A549 (cell line): Measurements from ENCODE around the gene TUBGCP6. TPM values are rescaled to one million over a fixed set of nuclear protein-coding genes. Genes with fewer than 3 reads are reported as not detected.

Source experiments
- ATAC-seq, 2 experiments: fragments of 200-7000 bp in 1 of 2; fragments of >200 bp in 1 of 2; cut with Nextera tagmentation in 1 of 2; cut with Tn5 transposase in 1 of 2; 3 replicates each; pipeline versions ENCODE4 v1.8.0 to v1.9.1; 2018 to 2020; ENCODE audit warnings: mild to moderate bottlenecking in 1 of 2, moderate library complexity in 1 of 2
- CTCF ChIA-PET: fragments of 300-600 bp; sonication (Branson Sonifier 250); formaldehyde crosslinking; extraction: SDS; loops from one replicate; lab custom pipeline; 2021; ENCODE audit warnings: antibody characterized with exemption, inconsistent platforms; lab: Yijun Ruan, JAX
- POLR2A ChIA-PET: fragments of 350-600 bp; formaldehyde crosslinking; extraction: SDS; loops from one replicate; lab custom pipeline; 2021; ENCODE audit warnings: antibody characterized with exemption, inconsistent platforms; lab: Yijun Ruan, JAX
- DNase-seq, 2 experiments: peaks; one replicate each; pipeline versions ENCODE4 v3.0.0 to v3.0.0-alpha.2; 2011 to 2016; ENCODE audit warnings: low read depth in 1 of 2, low spot score in 1 of 2
- FAIRE-seq: peaks from 2 replicates; lab custom pipeline; 2011; peaks lifted over from hg19 to GRCh38; lab: Jason Lieb, UNC
- H3K27ac ChIP-seq, 2 experiments: fragments of >200 bp; sonication (Bioruptor Twin); formaldehyde crosslinking; 3 replicates each; pipeline ENCODE4 v1.5.1; 2016 to 2017
- H3K4me1 ChIP-seq: fragments of >200 bp; sonication (Bioruptor Twin); formaldehyde crosslinking; 3 replicates; pipeline ENCODE4 v1.6.1; 2016
- H3K4me2 ChIP-seq: fragments of >200 bp; sonication (Bioruptor Twin); formaldehyde crosslinking; 3 replicates; pipeline ENCODE4 v1.6.1; 2016
- H3K4me3 ChIP-seq: fragments of >200 bp; sonication (Bioruptor Twin); formaldehyde crosslinking; 3 replicates; pipeline ENCODE4 v1.5.1; 2016
- H3K9me3 ChIP-seq: fragments of >200 bp; sonication (Bioruptor Twin); formaldehyde crosslinking; 3 replicates; pipeline ENCODE4 v1.6.1; 2016
- ATOH8 ChIP-seq: fragments of 250-450 bp; sonication (Bioruptor Pico); IDR thresholded peaks from 2 replicates; pipeline ENCODE4 v1.5.0; 2020; ENCODE audit warnings: low read depth, mild to moderate bottlenecking, moderate library complexity
- CEBPB ChIP-seq, 2 experiments: fragments of >200 bp in 1 of 2; sonication (Bioruptor Twin) in 1 of 2; formaldehyde crosslinking in 1 of 2; IDR thresholded peaks; 2 replicates each; pipeline ENCODE4 v1.6.1; 2012 to 2016
- CHD4 ChIP-seq: fragments of 200-600 bp; sonication (generic); IDR thresholded peaks from 2 replicates; pipeline ENCODE4 v1.6.1; 2016; ENCODE audit warnings: antibody characterized with exemption, mild to moderate bottlenecking, borderline replicate concordance
- ELK1 ChIP-seq: fragments of 150-350 bp; IDR thresholded peaks from 2 replicates; pipeline ENCODE4 v1.6.1; 2014; ENCODE audit warnings: low read depth, mild to moderate bottlenecking, low read length
- FOSB ChIP-seq: fragments of 250-450 bp; sonication (Bioruptor Pico); IDR thresholded peaks from 2 replicates; pipeline ENCODE4 v1.5.0; 2020; ENCODE audit warnings: mild to moderate bottlenecking, moderate library complexity
- GATA3 ChIP-seq: IDR thresholded peaks from 2 replicates; pipeline ENCODE4 v1.6.1; 2012; ENCODE audit warnings: borderline replicate concordance
- HMGXB4 ChIP-seq: fragments of 250-450 bp; sonication (Bioruptor Pico); IDR thresholded peaks from 2 replicates; pipeline ENCODE4 v1.5.0; 2021; ENCODE audit warnings: mild to moderate bottlenecking, moderate library complexity, borderline replicate concordance
- HOXB13 ChIP-seq: fragments of 250-450 bp; sonication (Bioruptor Pico); IDR thresholded peaks from 2 replicates; pipeline ENCODE4 v1.5.0; 2020; ENCODE audit warnings: low read depth, mild to moderate bottlenecking, moderate library complexity
- HOXB5 ChIP-seq: fragments of 250-450 bp; sonication (Bioruptor Pico); IDR thresholded peaks from 2 replicates; pipeline ENCODE4 v1.5.0; 2020; ENCODE audit warnings: mild to moderate bottlenecking, moderate library complexity
- JUN ChIP-seq, 2 experiments: fragments of >200 bp; sonication (Bioruptor Twin); formaldehyde crosslinking; IDR thresholded peaks; 2 replicates in 1 of 2; 3 replicates in 1 of 2; pipeline ENCODE4 v1.6.1; 2016 to 2017
- MYC ChIP-seq: IDR thresholded peaks from 2 replicates; pipeline ENCODE4 v1.6.1; 2012; ENCODE audit warnings: mild to moderate bottlenecking, inconsistent platforms, low read length, improper control_type of control experiment, borderline replicate concordance
- PHF8 ChIP-seq: fragments of 200-600 bp; sonication (generic); IDR thresholded peaks from 2 replicates; pipeline ENCODE4 v1.6.1; 2016; ENCODE audit warnings: low read depth, mild to moderate bottlenecking, antibody characterized with exemption, moderate library complexity, borderline replicate concordance
- POLR2AphosphoS2 ChIP-seq: conservative IDR thresholded peaks from 2 replicates; pipeline ENCODE4 v1.6.1; 2012; ENCODE audit warnings: low read length, improper control_type of control experiment, inconsistent platforms
- RAD21 ChIP-seq, 2 experiments: fragments of >200 bp in 1 of 2; sonication (Bioruptor Twin) in 1 of 2; formaldehyde crosslinking in 1 of 2; IDR thresholded peaks in 1 of 2; conservative IDR thresholded peaks in 1 of 2; 2 replicates in 1 of 2; 3 replicates in 1 of 2; pipeline ENCODE4 v1.6.1; 2012 to 2018; ENCODE audit warnings: inconsistent platforms in 1 of 2
- RARB ChIP-seq: fragments of 250-450 bp; sonication (Bioruptor Pico); IDR thresholded peaks from 2 replicates; pipeline ENCODE4 v1.8.0; 2021; ENCODE audit warnings: mild to moderate bottlenecking, moderate library complexity
- RFX5 ChIP-seq: fragments of 450-650 bp; IDR thresholded peaks from 2 replicates; pipeline ENCODE4 v1.7.1; 2014; ENCODE audit warnings: antibody characterized with exemption, mild to moderate bottlenecking, moderate library complexity
- SMC3 ChIP-seq: fragments of >200 bp; sonication (Bioruptor Twin); formaldehyde crosslinking; IDR thresholded peaks from 3 replicates; pipeline ENCODE4 v1.6.1; 2018; ENCODE audit warnings: inconsistent platforms
- TFCP2L1 ChIP-seq: fragments of 250-450 bp; sonication (Bioruptor Pico); IDR thresholded peaks from 2 replicates; pipeline ENCODE4 v1.5.0; 2021; ENCODE audit warnings: mild to moderate bottlenecking
- TP53 ChIP-seq: fragments of 250-450 bp; sonication (Bioruptor Pico); IDR thresholded peaks from 2 replicates; pipeline ENCODE4 v1.5.0; 2021; ENCODE audit warnings: mild to moderate bottlenecking, moderate library complexity
- ZNF302 ChIP-seq: fragments of 250-450 bp; sonication (Bioruptor Pico); IDR thresholded peaks from 2 replicates; pipeline ENCODE4 v1.9.0; 2021; ENCODE audit warnings: inconsistent platforms, mild to moderate bottlenecking, moderate library complexity
- WGBS: methylation state at CpG from one replicate; pipeline ENCODE4 v1.1.6; 2017; ENCODE audit errors: missing lambda C conversion rate; 5-methylcytosine and 5-hydroxymethylcytosine counted together
- polyA plus RNA-seq, 4 experiments: library from polyadenylated mRNA; depleted of rRNA in 3 of 4; stranded (reverse); fragments of >200 nt; fragmentation: RNase III in 1 of 4; extraction: RNeasy Plus Mini Kit Qiagen cat#74134 plus additional on column Dnase treatment in 1 of 4; gene quantifications; 2 replicates in 3 of 4; 3 replicates in 1 of 4; pipeline ENCODE4 v1.2.3, GENCODE V29; 2011 to 2017

TUBGCP6 gene
- polyA plus RNA-seq, 2 of the 4 experiments (the other 2 are of a cell fraction) = 6.5 to 14.2 TPM

GRCh38 chr22:50281957-50282356 is 37.1 kb upstream of the TUBGCP6 start:
- CTCF ChIA-PET = interaction anchor here (1.0 to 1.3 kb wide), 3 partner anchors 9 to 44 kb away, joined by 3 to 5 read pairs (median 3); partner anchors contain the start of gene PLXNB2
- no peak for DNase-seq
- H3K4me3 ChIP-seq = no peak overlapping the region

GRCh38 chr22:50281384-50281760 is 36.5 kb upstream of the TUBGCP6 start:
- FAIRE-seq = no peak
- POLR2A ChIA-PET = no interaction called here
- no peak for DNase-seq
- H3K4me3 ChIP-seq = no peak overlapping the region
- TF ChIP-seq TP53 (CRISPR knock-in tag) (no peak), JUN (IDR thresholded peaks at IDR 0.05) (no peak), CEBPB (IDR thresholded peaks at IDR 0.05) (no peak), GATA3 (no peak), ZNF302 (CRISPR knock-in tag) (no peak), RARB (CRISPR knock-in tag) (no peak), PHF8 (no peak), RAD21 (conservative IDR thresholded peaks at IDR 0.05 in 1 of 2, IDR thresholded peaks at IDR 0.05 in 1 of 2) (no peak), FOSB (CRISPR knock-in tag) (no peak), HMGXB4 (no peak)
- TF ChIP-seq, all 56 proteins: peak for 0
- CTCF ChIA-PET = no interaction called here
- no peak for ATAC-seq
- WGBS = 100% methylated on average over 3 of the region's 36 CpGs
- no peak overlapping the region for H3K4me2 ChIP-seq
- peak overlapping the region in 1 of 2 experiments; percentile 92; a peak in 2 of 6 replicates for H3K27ac ChIP-seq
- H3K4me1 ChIP-seq = peaks cover 17% of the 10 kb centered on the region
- no peaks in the 10 kb centered on the region; the same call in 2 of the 3 replicates for H3K9me3 ChIP-seq

More at GRCh38 chr22:50281957-50282356, 37.1 kb upstream of the TUBGCP6 start:
- 82% methylated on average over 10 of the region's 25 CpGs for WGBS
- no peaks in the 10 kb centered on the region for H3K9me3 ChIP-seq
- H3K4me1 ChIP-seq = peaks cover 17% of the 10 kb centered on the region
- H3K27ac ChIP-seq = peak overlapping the region; percentile 73 to 92
- no peak for FAIRE-seq
- ATAC-seq = no peak
- POLR2A ChIA-PET = interaction anchor here (0.9 to 1.3 kb wide), 2 partner anchors 11 to 23 kb away, joined by 3 to 7 read pairs; no protein-coding TSS in a partner anchor
- H3K4me2 ChIP-seq = peak overlapping the region; percentile 65; the same call in 2 of the 3 replicates
- no peak for TF ChIP-seq ELK1
- TF ChIP-seq, all 56 proteins: peak for 0

- CTCF ChIA-PET = interaction anchor here (0.6 to 1.5 kb wide), 2 partner anchors 61 to 109 kb away, joined by 3 to 5 read pairs; no protein-coding TSS in a partner anchor
- DNase-seq (no peak), ATAC-seq (no peak)
- WGBS = 96% methylated on average over 23 of the region's 47 CpGs
- no peak overlapping the region; a peak in 1 of 6 replicates for H3K27ac ChIP-seq
- no peak overlapping the region for H3K4me2 ChIP-seq
- H3K4me3 ChIP-seq = no peak overlapping the region
- TF ChIP-seq ATOH8 (CRISPR knock-in tag) (no peak), TFCP2L1 (CRISPR knock-in tag) (no peak), FOSB (CRISPR knock-in tag) (no peak), RFX5 (no peak), JUN (IDR thresholded peaks at IDR 0.05) (no peak), MYC (no peak), HMGXB4 (no peak), SMC3 (no peak), POLR2AphosphoS2 (no peak), HOXB5 (CRISPR knock-in tag) (no peak), HOXB13 (no peak), CHD4 (no peak)
- TF ChIP-seq, all 56 proteins: peak for 0
- no peak for FAIRE-seq
- Histone ChIP-seq H3K4me1 (peaks cover 17% of the 10 kb centered on the region), H3K9me3 (no peaks in the 10 kb centered on the region; the same call in 2 of the 3 replicates)
- POLR2A ChIA-PET = no interaction called here
Measured at GRCh38 chr22:50280708-50281383, 36.0 kb upstream of the TUBGCP6 start.
